Measurements from ENCODE around the gene UBE2L3.

DNA sequence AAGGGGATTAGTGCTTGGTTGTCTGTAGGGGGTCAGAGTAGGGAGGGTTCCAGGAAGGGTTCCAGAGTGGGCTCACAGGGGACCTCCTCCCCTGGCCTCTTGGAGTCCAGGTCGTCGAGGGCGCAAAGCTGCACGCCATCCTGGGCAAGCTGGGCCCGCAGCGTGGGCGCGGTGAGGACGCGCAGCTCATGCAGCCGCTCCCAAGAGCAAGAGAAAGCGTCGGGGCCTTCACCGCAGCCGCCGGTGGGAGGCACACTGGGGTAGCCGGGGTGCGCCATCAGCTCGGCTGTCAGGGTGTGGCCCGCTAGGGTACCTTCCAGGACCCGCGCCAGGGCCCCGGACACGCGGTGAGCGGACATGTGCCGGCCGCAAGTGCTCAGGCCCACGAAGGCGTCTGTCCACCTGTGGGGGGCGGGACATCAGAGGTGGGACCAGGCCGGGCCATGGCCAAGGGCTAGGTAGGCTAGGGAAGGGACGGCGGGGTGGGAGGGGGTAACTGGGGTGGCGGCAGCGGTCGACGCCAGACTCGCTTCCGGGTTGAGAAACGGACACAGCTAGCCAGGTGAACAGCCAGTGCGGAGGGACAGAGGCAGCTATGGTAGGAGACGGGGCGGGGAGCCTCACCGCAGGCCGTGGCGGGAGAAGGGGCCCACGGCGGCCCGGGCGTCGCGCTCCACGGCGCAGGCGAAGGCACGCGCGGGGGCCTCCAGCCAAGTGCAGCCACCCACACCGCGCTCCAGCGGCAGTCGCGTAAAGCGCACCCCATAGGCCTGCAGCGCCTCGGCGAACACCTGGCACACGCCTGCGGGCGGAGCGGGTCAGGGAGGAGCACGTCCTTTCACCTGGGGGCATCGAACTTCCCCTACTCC is 61.1 kb downstream of the UBE2L3 start:
- TF ChIP-seq, protein P1, sequence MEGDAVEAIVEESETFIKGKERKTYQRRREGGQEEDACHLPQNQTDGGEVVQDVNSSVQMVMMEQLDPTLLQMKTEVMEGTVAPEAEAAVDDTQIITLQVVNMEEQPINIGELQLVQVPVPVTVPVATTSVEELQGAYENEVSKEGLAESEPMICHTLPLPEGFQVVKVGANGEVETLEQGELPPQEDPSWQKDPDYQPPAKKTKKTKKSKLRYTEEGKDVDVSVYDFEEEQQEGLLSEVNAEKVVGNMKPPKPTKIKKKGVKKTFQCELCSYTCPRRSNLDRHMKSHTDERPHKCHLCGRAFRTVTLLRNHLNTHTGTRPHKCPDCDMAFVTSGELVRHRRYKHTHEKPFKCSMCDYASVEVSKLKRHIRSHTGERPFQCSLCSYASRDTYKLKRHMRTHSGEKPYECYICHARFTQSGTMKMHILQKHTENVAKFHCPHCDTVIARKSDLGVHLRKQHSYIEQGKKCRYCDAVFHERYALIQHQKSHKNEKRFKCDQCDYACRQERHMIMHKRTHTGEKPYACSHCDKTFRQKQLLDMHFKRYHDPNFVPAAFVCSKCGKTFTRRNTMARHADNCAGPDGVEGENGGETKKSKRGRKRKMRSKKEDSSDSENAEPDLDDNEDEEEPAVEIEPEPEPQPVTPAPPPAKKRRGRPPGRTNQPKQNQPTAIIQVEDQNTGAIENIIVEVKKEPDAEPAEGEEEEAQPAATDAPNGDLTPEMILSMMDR (IDR thresholded peaks at IDR 0.05): no peak
- no peak for TF ChIP-seq EZH2 (IDR thresholded peaks at IDR 0.05; ENCODE audit: borderline replicate concordance, insufficient read depth, low read depth, low read length, poor library complexity, severe bottlenecking)
